ENCODE results near the gene ARAP3. TPM values are rescaled to one million over a fixed set of nuclear protein-coding genes. Genes with fewer than 3 reads are reported as not detected.
A peak's percentile ranks its signal among the peaks of the same experiment; 100 is the strongest.

ARAP3 gene
- total and polyA plus RNA-seq, 2 donors (not counting 3 experiments of a cell fraction or from before 2014, with no cell fraction given), result 60.6 to 136 TPM

DNA sequence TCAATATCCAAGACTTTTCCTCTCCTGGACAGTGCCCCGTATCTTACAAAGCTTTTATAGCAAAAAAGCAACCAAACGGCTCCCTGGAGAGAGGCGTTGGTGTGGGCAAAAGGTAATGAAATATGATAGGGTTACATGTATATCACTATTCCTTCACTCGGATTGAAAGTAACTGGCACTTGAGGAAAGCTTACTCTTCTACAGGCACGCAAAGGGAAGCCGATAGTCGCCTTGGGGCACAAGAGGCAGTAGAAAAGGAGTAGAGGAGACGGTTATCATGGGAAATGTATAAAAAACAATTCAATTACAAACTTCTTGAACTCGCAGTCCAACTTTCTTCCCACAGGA lies 64.4 kb downstream of the ARAP3 start:
- peak overlapping the region; percentile 77 to 84 (median 80) for H3K4me3 ChIP-seq (replicated peaks in 1 of 3; ENCODE audit: insufficient read depth in 1 of 3, low read depth in 1 of 3, low read length in 3 of 3)
- CTCF ChIA-PET, result interaction anchor here (0.7 to 8.5 kb wide), 10 partner anchors 11 to 187 kb away, joined by 3 to 1019 read pairs (median 24); partner anchors contain the start of genes HDAC3, PCDHGA12 and RELL2
- H3K27me3 ChIP-seq (ENCODE audit: control insufficient read depth in 2 of 2, insufficient read depth in 2 of 2, low read length in 2 of 2), result no peaks in the 10 kb centered on the region
- no peak overlapping the region for H2AFZ ChIP-seq (ENCODE audit: low read depth, low read length)
- peaks cover 0 to 7% of the 10 kb centered on the region in 2 experiments for H3K36me3 ChIP-seq (ENCODE audit: control insufficient read depth in 2 of 2, extremely low read depth in 1 of 2, insufficient read depth in 2 of 2, low read length in 2 of 2)
- dilution Hi-C loops (cut with MboI; ENCODE audit: extremely low pct_ligation_motif_present, low sequenced_read_pairs), result no loop called here
- intact Hi-C loops (cut with micrococcal nuclease), result no loop called here
- no peak for DNase-seq (ENCODE audit: low read depth, low spot score)
- peak overlapping the region; percentile 90 for H3K4me2 ChIP-seq (ENCODE audit: insufficient read depth, low read length)
- TF ChIP-seq FOS (IDR thresholded peaks at IDR 0.05; ENCODE audit: borderline replicate concordance, insufficient read depth, low read length) (no peak), JUN (IDR thresholded peaks at IDR 0.05; ENCODE audit: borderline replicate concordance, insufficient read depth, insufficient read length, low read depth) (no peak), GATA2 (IDR thresholded peaks at IDR 0.05; ENCODE audit: insufficient read depth, insufficient read length, low read depth, low read length) (no peak), EZH2 (IDR thresholded peaks at IDR 0.05; ENCODE audit: borderline replicate concordance, low read depth, low read length, severe bottlenecking) (no peak), MYC (IDR thresholded peaks at IDR 0.05; ENCODE audit: low read depth, low read length) (no peak), POLR2AphosphoS5 (IDR thresholded peaks at IDR 0.05; ENCODE audit: insufficient read depth, low read depth, low read length) (no peak)
- TF ChIP-seq, protein P1, sequence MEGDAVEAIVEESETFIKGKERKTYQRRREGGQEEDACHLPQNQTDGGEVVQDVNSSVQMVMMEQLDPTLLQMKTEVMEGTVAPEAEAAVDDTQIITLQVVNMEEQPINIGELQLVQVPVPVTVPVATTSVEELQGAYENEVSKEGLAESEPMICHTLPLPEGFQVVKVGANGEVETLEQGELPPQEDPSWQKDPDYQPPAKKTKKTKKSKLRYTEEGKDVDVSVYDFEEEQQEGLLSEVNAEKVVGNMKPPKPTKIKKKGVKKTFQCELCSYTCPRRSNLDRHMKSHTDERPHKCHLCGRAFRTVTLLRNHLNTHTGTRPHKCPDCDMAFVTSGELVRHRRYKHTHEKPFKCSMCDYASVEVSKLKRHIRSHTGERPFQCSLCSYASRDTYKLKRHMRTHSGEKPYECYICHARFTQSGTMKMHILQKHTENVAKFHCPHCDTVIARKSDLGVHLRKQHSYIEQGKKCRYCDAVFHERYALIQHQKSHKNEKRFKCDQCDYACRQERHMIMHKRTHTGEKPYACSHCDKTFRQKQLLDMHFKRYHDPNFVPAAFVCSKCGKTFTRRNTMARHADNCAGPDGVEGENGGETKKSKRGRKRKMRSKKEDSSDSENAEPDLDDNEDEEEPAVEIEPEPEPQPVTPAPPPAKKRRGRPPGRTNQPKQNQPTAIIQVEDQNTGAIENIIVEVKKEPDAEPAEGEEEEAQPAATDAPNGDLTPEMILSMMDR (IDR thresholded peaks at IDR 0.05; ENCODE audit: extremely low read depth in 1 of 2, insufficient read depth in 1 of 2, low read depth in 1 of 2, low read length in 2 of 2), result no peak
- TF ChIP-seq, protein P2, sequence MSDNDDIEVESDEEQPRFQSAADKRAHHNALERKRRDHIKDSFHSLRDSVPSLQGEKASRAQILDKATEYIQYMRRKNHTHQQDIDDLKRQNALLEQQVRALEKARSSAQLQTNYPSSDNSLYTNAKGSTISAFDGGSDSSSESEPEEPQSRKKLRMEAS (IDR thresholded peaks at IDR 0.05; ENCODE audit: insufficient read depth, insufficient read length), result no peak
- peak overlapping the region; percentile 67 for H3K9ac ChIP-seq (replicated peaks; ENCODE audit: extremely low read depth, insufficient read depth, low read length)
- no peaks in the 10 kb centered on the region for H3K9me3 ChIP-seq (replicated peaks; ENCODE audit: control insufficient read depth, insufficient read depth, low read length)
- H3K27ac ChIP-seq (ENCODE audit: insufficient read depth, low read depth, low read length), result peak overlapping the region; percentile 22
- POLR2A ChIA-PET, result interaction anchor here (2.7 kb wide), 1 partner anchor 26 kb away, joined by 18 read pairs; no protein-coding TSS in a partner anchor
- no peak for FAIRE-seq
- H3K79me2 ChIP-seq (ENCODE audit: control insufficient read depth, insufficient read depth, low read length), result peaks cover 38% of the 10 kb centered on the region
- peaks cover 18% of the 10 kb centered on the region for H3K4me1 ChIP-seq (ENCODE audit: control insufficient read depth, extremely low read depth, insufficient read depth, low read length)
- H3K9me1 ChIP-seq (replicated peaks; ENCODE audit: control insufficient read depth, extremely low read depth, insufficient read depth, low read length), result no peaks in the 10 kb centered on the region
- peaks cover 3% of the 10 kb centered on the region for H4K20me1 ChIP-seq (replicated peaks; ENCODE audit: control insufficient read depth, extremely low read depth, insufficient read depth, low read length)
- TSS peak; percentile 46 for BruUV-seq (replicated peaks)

All from endothelial cell of umbilical vein (primary cell).